NB4 (cell line): ENCODE data around the gene PCSK6.

Source experiments
- CTCF ChIP-seq: IDR thresholded peaks from one replicate; pipeline ENCODE4 v1.5.1; 2012; ENCODE audit warnings: low read depth, low read length
- POLR2A ChIP-seq: IDR thresholded peaks from 2 replicates; pipeline ENCODE4 v1.6.1; 2011; ENCODE audit warnings: mild to moderate bottlenecking; ENCODE audit not compliant: insufficient read length; ENCODE audit errors: extremely low read depth

GRCh38 chr15:101510212-101511197 lies 21.0 kb upstream of the PCSK6 start:
- no peak for TF ChIP-seq CTCF
- TF ChIP-seq POLR2A: no peak
